AG04449 (cell line): ENCODE measurements around the gene PCLO.

Source experiments
- CTCF ChIA-PET: fragments of 350-600 bp; formaldehyde crosslinking; extraction: SDS; loops from one replicate; lab custom pipeline; 2021; ENCODE audit warnings: antibody characterized with exemption; lab: Yijun Ruan, JAX
- POLR2A ChIA-PET: fragments of 400-600, 350-600 bp; formaldehyde crosslinking; extraction: SDS; loops from one replicate; lab custom pipeline; 2020; ENCODE audit warnings: antibody characterized with exemption, inconsistent platforms; lab: Yijun Ruan, JAX
- DNase-seq: peaks from one replicate; pipeline ENCODE4 v3.0.0-alpha.2; 2010; ENCODE audit warnings: low read depth, low spot score
- H3K4me3 ChIP-seq: 2 replicates; pipeline ENCODE4 v1.5.1; 2011; ENCODE audit warnings: low read depth, mild to moderate bottlenecking, control low read depth, low read length
- TF ChIP-seq, protein P1 (sequence below): IDR thresholded peaks from one replicate; pipeline ENCODE4 v1.5.1; 2011; ENCODE audit warnings: mild to moderate bottlenecking, moderate library complexity, low read length, control low read depth, inconsistent platforms; ENCODE audit not compliant: insufficient read depth; ENCODE audit errors: missing control alignments

Gene PCLO

DNA sequence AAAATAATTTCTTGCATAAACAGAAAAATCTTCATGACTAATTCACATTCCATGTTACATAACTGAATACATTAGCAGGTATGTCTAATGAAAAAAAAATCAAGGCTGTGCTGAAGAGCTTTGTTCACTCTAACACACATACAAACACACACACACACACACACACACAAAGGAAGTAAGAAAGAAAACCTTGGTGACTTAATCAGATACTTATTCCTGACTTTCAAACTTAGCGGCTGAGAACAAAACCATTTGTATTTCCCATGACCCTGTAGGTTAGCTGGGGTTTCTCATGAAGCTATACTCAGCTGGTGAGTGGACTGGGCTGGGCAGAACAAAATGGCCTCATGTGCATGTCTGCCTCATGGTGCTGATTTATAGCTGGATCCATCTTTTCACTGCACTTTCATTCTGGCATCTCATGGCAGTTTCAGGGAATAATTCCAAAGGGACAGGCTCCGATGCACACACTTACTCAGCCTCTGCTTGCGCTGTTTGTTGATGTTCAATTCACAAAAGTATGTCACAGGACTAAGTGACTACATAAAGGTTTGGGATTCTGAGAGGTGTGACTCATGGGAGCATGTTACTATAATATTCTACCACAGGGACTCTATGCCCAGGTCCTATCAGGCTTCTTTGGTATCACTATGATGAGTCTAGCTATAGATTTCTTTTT is 161.2 kb downstream of the PCLO start:
- ChIA-PET CTCF (no interaction called here), POLR2A (no interaction called here)
- no peak for DNase-seq

DNA sequence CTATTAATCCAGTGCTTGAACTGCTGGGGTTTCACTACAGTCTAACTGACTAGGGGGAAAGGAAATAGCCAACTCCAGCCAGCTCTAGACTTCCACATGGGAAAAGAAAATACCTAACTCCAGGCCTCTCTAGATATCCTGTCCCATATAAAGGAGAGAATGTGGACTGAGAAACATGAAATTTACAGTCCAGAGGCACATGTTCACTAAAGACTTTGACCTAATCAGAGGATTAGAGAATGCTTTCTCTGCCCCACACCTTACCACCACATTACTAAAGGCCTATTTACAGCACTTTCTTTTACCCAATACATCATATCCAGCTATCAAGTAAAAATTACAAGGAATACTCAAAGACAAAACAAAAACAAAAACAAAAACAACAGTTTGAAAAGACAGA is 164.2 kb downstream of the PCLO start:
- no peak for DNase-seq
- TF ChIP-seq, protein P1, sequence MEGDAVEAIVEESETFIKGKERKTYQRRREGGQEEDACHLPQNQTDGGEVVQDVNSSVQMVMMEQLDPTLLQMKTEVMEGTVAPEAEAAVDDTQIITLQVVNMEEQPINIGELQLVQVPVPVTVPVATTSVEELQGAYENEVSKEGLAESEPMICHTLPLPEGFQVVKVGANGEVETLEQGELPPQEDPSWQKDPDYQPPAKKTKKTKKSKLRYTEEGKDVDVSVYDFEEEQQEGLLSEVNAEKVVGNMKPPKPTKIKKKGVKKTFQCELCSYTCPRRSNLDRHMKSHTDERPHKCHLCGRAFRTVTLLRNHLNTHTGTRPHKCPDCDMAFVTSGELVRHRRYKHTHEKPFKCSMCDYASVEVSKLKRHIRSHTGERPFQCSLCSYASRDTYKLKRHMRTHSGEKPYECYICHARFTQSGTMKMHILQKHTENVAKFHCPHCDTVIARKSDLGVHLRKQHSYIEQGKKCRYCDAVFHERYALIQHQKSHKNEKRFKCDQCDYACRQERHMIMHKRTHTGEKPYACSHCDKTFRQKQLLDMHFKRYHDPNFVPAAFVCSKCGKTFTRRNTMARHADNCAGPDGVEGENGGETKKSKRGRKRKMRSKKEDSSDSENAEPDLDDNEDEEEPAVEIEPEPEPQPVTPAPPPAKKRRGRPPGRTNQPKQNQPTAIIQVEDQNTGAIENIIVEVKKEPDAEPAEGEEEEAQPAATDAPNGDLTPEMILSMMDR, result no peak
- no peak overlapping the region for H3K4me3 ChIP-seq
- POLR2A ChIA-PET, result no interaction called here
- CTCF ChIA-PET, result no interaction called here

More for the DNA sequence above, 161.2 kb downstream of the PCLO start:
- H3K4me3 ChIP-seq, result no peak overlapping the region
- TF ChIP-seq, protein P1, result no peak

DNA sequence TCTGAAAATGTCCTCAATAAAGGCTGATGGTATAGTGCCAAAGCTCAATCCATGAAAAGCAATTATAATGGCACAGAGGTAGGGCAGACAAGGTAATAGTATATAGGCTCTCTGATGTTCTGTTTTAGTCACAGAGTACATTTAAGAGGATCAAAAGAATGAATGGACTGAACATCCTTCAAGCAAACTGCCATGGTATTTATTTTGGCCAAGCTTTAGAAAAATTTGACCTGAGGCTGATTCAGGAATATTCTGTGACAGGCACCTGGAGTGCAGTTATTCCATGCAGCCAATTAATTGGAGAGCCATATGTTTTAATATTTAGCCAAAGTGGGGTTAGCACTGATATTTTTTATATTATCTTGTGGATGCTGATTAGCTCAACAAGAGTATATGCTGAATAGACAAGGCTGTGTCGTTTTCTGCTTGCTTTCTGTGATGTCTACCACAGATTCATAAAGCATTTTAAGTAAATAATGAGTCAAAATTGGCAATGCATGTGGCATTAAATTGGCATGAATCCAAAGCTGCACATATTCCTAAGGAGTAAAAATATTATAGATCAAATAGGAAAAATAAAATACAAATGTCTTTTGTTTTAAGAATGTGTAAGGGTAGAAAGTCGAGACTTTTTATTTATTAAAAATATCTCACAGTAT is 177.4 kb downstream of the PCLO start:
- TF ChIP-seq, protein P1, result no peak
- CTCF ChIA-PET, result no interaction called here
- POLR2A ChIA-PET, result no interaction called here
- H3K4me3 ChIP-seq, result no peak overlapping the region
- no peak for DNase-seq

DNA sequence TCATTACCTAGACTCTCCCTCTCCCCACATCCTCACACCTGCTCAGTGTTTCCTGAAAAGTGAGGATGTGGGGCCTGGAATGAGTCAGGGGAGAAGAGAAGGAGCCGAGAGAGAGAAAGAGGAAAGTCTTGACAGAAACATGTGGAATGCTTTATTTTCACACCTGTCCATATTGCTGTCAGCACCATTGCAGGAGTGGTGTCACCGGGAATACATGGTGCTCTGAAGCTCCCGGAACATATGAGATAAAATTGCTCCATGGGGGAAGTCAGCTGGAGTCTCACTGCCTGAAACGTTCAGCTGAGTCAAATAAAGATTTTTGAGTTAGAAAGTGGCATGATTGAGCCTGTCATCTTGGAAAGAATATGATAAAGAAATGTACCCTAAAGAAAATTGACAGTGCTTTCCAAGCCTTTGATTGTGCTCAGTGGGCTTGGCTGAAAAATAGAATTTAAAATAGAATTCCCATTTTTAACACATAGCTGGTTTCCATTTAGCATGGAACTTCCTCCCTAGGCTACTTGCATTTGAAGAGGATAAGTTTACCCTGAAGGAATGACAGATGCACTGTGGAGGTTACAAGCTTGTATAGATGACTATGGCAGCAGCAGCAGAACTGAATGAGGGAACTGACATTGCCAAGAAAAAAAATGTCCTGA is 182.4 kb downstream of the PCLO start:
- TF ChIP-seq, protein P1, result no peak
- H3K4me3 ChIP-seq, result no peak overlapping the region
- CTCF ChIA-PET, result no interaction called here
- DNase-seq, result no peak
- POLR2A ChIA-PET, result no interaction called here

DNA sequence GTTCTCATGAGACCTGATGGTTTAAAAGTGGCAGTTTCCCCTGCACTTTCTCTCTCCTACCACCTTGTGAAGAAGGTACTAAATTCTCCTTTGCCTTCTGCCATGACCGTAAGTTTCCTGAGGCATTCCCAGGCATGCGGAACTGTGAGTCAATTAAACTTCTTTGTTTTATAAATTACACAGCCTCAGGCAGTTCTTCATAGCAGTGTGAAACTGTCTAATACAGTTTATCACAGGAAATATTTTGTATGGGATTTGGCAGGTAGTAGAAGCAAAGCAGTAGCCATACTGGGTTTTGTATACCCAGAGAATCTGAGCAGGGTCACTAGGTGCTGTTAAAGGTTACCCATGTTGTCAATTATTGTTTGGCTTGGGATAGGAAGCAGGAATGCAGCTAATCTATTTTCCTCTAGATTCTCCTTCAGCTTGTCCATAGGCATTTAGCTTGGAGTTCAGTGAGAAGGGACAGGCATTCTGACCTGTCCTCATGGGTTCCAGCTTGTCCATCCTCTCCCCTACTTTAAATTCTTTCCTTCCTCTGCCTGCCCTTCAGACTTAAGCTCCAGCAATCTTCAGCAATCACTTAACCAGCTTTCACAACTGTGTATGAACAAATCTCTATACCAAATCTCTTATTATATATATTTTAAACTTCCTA is 186.7 kb downstream of the PCLO start:
- TF ChIP-seq, protein P1, result no peak
- CTCF ChIA-PET, result no interaction called here
- POLR2A ChIA-PET, result no interaction called here
- DNase-seq, result no peak
- no peak overlapping the region for H3K4me3 ChIP-seq

DNA sequence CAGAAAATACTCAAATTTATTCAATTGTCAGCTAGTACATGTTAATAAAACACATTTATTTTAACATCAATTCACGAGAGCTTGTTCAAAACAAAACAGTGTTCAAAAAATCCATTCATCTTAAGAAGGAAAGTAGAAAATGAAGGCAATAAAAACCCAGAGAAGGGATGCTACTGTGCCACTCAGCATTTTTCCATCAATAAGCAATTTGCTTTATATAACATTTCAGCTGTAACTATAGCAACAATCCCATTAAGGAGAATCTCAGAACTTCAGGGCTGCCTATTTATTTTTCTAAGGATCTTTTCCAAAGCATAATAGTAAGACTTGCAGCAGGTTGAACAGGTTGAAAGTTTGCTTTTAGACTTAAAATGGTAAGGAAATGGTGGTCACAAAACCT is 190.5 kb downstream of the PCLO start:
- DNase-seq, result no peak
- ChIA-PET POLR2A (no interaction called here), CTCF (no interaction called here)
- H3K4me3 ChIP-seq, result no peak overlapping the region
- TF ChIP-seq, protein P1, result no peak
